Measurements from ENCODE around the gene WDR33.
"Not testable (repeated sequence)": the region's sequence is repeated elsewhere in the genome, so short reads cannot be mapped to it uniquely, and the experiment has no call there.

WDR33 gene

GRCh38 chr2:127810619-127811396 lies at the start of gene WDR33:
WDR33 (minus strand) TSS chr2:127811171; CDS start chr2:127770981, 40,190 bp downstream.
- DNase-seq: peak; percentile 97
- Mint-ChIP-seq H3K36me3 (peaks cover 22% of the 10 kb centered on the region), H3K4me1 (peaks cover 42% of the 10 kb centered on the region)

DNA sequence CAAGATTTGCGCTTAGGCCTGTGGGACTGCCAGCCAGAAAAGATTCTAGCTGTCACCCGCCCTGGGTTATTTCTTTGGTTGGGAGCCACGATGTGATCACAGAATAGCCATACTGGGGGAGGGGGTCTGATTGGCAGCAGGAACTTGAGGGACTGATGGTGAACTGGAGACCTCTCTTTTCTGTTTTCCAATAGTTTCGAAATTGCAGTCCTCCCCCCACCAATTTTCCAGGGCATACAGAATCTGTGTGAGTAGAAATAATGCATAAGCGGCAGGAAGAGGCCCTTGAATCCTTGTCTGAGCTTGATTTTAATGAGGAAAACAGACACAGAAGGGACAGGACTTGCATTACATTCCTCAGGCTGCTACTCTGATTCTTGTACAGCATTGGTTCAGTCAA lies 49.2 kb upstream of the WDR33 start:
- Mint-ChIP-seq H3K36me3 (peaks cover 29% of the 10 kb centered on the region), H3K9me3 (no peaks in the 10 kb centered on the region), H3K27me3 (no peaks in the 10 kb centered on the region), H3K27ac (no peak overlapping the region), H3K4me1 (peaks cover 32% of the 10 kb centered on the region), H3K4me3 (no peak overlapping the region)
- no peak for DNase-seq
- CTCF ChIA-PET: no interaction called here

More at GRCh38 chr2:127810619-127811396, at the start of gene WDR33:
- CTCF ChIA-PET: interaction anchor here (1.0 to 1.7 kb wide), 5 partner anchors 12 to 109 kb away, joined by 3 to 7 read pairs (median 3); partner anchors contain the start of gene SFT2D3
- H3K9me3 Mint-ChIP-seq: no peaks in the 10 kb centered on the region
- peak within 1 kb of the TSS; percentile 95 for H3K27ac Mint-ChIP-seq
- H3K27me3 Mint-ChIP-seq: peaks cover 16% of the 10 kb centered on the region
- H3K4me3 Mint-ChIP-seq: peak within 1 kb of the TSS; percentile 84

- Mint-ChIP-seq H3K4me3 (peak overlapping the region; percentile 60), H3K36me3 (peaks cover 25% of the 10 kb centered on the region), H3K27ac (no peak overlapping the region), H3K9me3 (no peaks in the 10 kb centered on the region), H3K4me1 (peaks cover 36% of the 10 kb centered on the region), H3K27me3 (no peaks in the 10 kb centered on the region)
- CTCF ChIA-PET: no interaction called here
- peak; percentile 78 for DNase-seq
Observed at GRCh38 chr2:127859712-127860085, 48.7 kb upstream of the WDR33 start.

- peak; percentile 40 for DNase-seq
- H3K9me3 Mint-ChIP-seq: no peaks in the 10 kb centered on the region
- H3K4me1 Mint-ChIP-seq: peaks cover 53% of the 10 kb centered on the region
- peak overlapping the region; percentile 86 for H3K27ac Mint-ChIP-seq
- peak overlapping the region; percentile 89 for H3K4me3 Mint-ChIP-seq
- CTCF ChIA-PET: interaction anchor here (0.7 to 0.9 kb wide), 2 partner anchors 18 to 27 kb away, joined by 3 to 5 read pairs; no protein-coding TSS in a partner anchor
- no peaks in the 10 kb centered on the region for H3K27me3 Mint-ChIP-seq
- peaks cover 18% of the 10 kb centered on the region for H3K36me3 Mint-ChIP-seq
Observed at GRCh38 chr2:127857265-127857808, 46.4 kb upstream of the WDR33 start.

DNA sequence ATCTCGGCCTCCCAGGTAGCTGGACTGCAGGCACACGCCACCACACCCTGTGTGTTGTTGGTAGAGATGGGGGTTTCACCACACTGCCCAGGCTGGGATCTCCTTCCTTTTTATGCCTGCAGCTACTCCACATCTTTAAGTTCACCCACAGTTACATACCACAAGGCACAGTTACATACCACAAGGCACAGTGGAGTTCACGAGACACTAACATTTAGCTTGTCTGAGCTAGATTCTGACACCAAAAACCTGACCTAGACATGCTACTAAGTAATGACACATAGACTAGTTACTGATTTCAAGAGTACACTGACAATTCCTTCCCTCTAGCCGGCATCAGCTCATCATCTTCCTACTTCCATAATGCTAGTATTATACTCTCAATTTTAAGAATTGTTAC lies 42.7 kb upstream of the WDR33 start:
- Mint-ChIP-seq H3K9me3 (no peaks in the 10 kb centered on the region), H3K27me3 (no peaks in the 10 kb centered on the region), H3K4me3 (no peak overlapping the region), H3K27ac (no peak overlapping the region), H3K36me3 (peaks cover 35% of the 10 kb centered on the region), H3K4me1 (peaks cover 43% of the 10 kb centered on the region)
- no peak for DNase-seq
- CTCF ChIA-PET: no interaction called here

GRCh38 chr2:127852388-127852787 lies 41.4 kb upstream of the WDR33 start:
- no peak for DNase-seq
- peaks cover 36% of the 10 kb centered on the region for H3K4me1 Mint-ChIP-seq
- H3K27ac Mint-ChIP-seq: no peak overlapping the region
- H3K27me3 Mint-ChIP-seq: no peaks in the 10 kb centered on the region
- CTCF ChIA-PET: no interaction called here
- H3K4me3 Mint-ChIP-seq: no peak overlapping the region
- H3K36me3 Mint-ChIP-seq: peaks cover 37% of the 10 kb centered on the region
- no peaks in the 10 kb centered on the region for H3K9me3 Mint-ChIP-seq

DNA sequence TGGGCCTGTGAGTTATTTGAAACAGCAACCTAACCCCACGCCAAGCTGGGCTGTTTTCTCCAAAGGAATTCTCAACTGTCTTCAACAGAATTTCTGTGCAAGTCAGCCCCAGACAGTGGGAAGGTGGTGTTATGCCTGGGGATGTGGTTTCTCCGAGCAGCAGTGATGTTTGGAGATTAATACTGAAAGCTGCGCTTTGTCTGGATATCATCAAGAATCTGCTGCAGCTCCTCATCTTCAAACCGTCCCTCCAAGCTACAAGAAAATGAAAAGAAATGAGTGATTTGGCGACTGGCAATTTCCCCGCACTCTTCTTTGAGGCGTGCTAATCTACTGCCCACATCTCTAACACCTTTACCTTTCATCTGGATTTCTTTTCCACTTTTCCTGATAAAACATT lies 37.0 kb upstream of the WDR33 start:
- CTCF ChIA-PET: interaction anchor here (0.6 kb wide), 1 partner anchor 220 kb away, joined by 3 read pairs; no protein-coding TSS in a partner anchor
- Mint-ChIP-seq H3K27me3 (no peaks in the 10 kb centered on the region), H3K9me3 (no peaks in the 10 kb centered on the region), H3K36me3 (peaks cover 49% of the 10 kb centered on the region), H3K27ac (no peak overlapping the region), H3K4me3 (no peak overlapping the region), H3K4me1 (peaks cover 5% of the 10 kb centered on the region)
- no peak for DNase-seq

- H3K4me1 Mint-ChIP-seq: peaks cover 4% of the 10 kb centered on the region
- H3K36me3 Mint-ChIP-seq: peaks cover 39% of the 10 kb centered on the region
- H3K9me3 Mint-ChIP-seq: no peaks in the 10 kb centered on the region
- H3K4me3 Mint-ChIP-seq: no peak overlapping the region
- no peak overlapping the region for H3K27ac Mint-ChIP-seq
- CTCF ChIA-PET: no interaction called here
- no peaks in the 10 kb centered on the region for H3K27me3 Mint-ChIP-seq
- no peak for DNase-seq
Observed at GRCh38 chr2:127844973-127845372, 34.0 kb upstream of the WDR33 start.

DNA sequence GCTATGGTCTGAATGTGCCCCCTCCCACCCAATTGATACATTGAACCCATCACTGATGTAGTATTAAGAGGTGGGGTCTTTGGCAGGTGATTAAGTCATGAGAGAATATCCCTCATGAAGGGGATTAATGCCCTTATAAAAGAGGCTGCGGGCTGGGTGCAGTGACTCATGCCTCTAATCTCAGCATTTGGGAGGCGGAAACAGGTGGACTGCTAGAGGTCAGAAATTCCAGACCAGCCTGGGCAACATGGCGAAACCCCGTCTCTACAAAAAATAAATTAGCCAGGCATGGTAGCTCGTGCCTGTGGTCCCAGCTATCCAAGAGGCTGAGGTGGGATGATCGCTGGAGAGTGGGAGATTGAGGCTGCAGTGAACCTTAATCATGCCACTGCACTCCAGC lies 32.7 kb upstream of the WDR33 start:
- Mint-ChIP-seq H3K4me1 (peaks cover 4% of the 10 kb centered on the region), H3K27me3 (no peaks in the 10 kb centered on the region), H3K4me3 (no peak overlapping the region), H3K9me3 (no peaks in the 10 kb centered on the region), H3K27ac (no peak overlapping the region), H3K36me3 (peaks cover 29% of the 10 kb centered on the region)
- DNase-seq: no peak
- CTCF ChIA-PET: no interaction called here

- Mint-ChIP-seq H3K27me3 (peaks cover 7% of the 10 kb centered on the region), H3K4me3 (no peak overlapping the region), H3K36me3 (peaks cover 17% of the 10 kb centered on the region), H3K27ac (no peak overlapping the region), H3K9me3 (no peaks in the 10 kb centered on the region), H3K4me1 (peaks cover 4% of the 10 kb centered on the region)
- no peak for DNase-seq
- CTCF ChIA-PET: no interaction called here
Observed at GRCh38 chr2:127841466-127842178, 30.7 kb upstream of the WDR33 start.

GRCh38 chr2:127840893-127841292 lies 29.9 kb upstream of the WDR33 start:
- DNase-seq: no peak
- no peak overlapping the region for H3K4me3 Mint-ChIP-seq
- peaks cover 13% of the 10 kb centered on the region for H3K36me3 Mint-ChIP-seq
- CTCF ChIA-PET: no interaction called here
- H3K27ac Mint-ChIP-seq: no peak overlapping the region
- peaks cover 12% of the 10 kb centered on the region for H3K27me3 Mint-ChIP-seq
- no peaks in the 10 kb centered on the region for H3K9me3 Mint-ChIP-seq
- H3K4me1 Mint-ChIP-seq: peaks cover 4% of the 10 kb centered on the region

GRCh38 chr2:127834951-127835350 lies 24.0 kb upstream of the WDR33 start:
- H3K4me1 Mint-ChIP-seq: peaks cover 17% of the 10 kb centered on the region
- CTCF ChIA-PET: no interaction called here
- H3K27me3 Mint-ChIP-seq: peaks cover 15% of the 10 kb centered on the region
- no peak for DNase-seq
- no peak overlapping the region for H3K27ac Mint-ChIP-seq
- H3K36me3 Mint-ChIP-seq: no peaks in the 10 kb centered on the region
- no peak overlapping the region for H3K4me3 Mint-ChIP-seq
- H3K9me3 Mint-ChIP-seq: no peaks in the 10 kb centered on the region

DNA sequence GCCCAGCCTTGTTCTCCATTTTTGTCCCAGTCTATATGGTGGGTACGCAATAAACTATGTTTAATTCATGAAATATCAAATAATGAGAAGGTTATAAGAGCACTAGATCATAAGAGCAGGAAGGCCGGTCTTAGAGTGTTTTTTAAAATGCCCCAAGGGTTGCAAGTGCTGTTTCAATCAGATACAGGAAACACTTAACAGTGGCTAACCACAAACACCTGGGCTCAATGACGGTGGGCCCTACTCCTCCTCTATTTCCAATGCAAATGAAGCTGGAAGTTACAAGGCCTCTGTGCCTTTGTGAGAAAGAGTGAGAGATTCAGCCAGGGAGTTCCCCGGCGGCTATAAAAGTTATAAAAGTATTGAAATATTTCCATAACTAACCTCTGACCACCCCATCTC lies 18.9 kb upstream of the WDR33 start:
- DNase-seq: peak; percentile 83
- Mint-ChIP-seq H3K36me3 (peaks cover 18% of the 10 kb centered on the region), H3K27ac (peak overlapping the region; percentile 90), H3K4me3 (peak overlapping the region; percentile 32), H3K4me1 (peaks cover 40% of the 10 kb centered on the region), H3K27me3 (peaks cover 4% of the 10 kb centered on the region), H3K9me3 (peaks cover 24% of the 10 kb centered on the region)
- CTCF ChIA-PET: interaction anchor here (1.0 kb wide), 1 partner anchor 18 kb away, joined by 3 read pairs; the partner anchor contains the start of gene WDR33

DNA sequence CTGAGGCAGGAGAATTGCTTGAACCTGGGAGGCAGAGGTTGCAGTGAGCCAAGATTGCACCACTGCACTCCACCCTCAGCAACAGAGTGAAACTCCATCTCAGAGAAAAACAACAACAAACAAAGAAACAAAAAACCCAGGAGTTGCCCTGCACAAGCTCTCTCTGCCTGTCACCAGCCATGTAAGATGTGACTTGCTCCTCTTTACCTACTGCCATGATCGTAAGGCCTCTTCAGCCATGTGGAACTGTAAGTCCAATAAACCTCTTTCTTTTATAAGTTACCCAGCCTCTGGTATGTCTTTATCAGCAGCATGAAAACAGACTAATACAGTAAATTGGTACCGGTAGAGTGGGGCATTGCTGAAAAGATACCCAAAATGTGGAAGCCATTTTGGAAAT lies 15.7 kb upstream of the WDR33 start:
- Mint-ChIP-seq H3K4me1 (peaks cover 37% of the 10 kb centered on the region), H3K9me3 (peaks cover 26% of the 10 kb centered on the region), H3K36me3 (peaks cover 21% of the 10 kb centered on the region)
- DNase-seq, H3K27me3 Mint-ChIP-seq, H3K27ac Mint-ChIP-seq, H3K4me3 Mint-ChIP-seq, CTCF ChIA-PET: not testable (repeated sequence)

Data from activated naive CD4-positive, alpha-beta T cell treated with anti-CD3 and anti-CD28 coated beads, Interleukin-2, amount 10 ng/mL, durations not matched to agents 7 days and 5 days (primary cell).